Endothelial cell of umbilical vein (primary cell): ENCODE measurements around the gene HK1. TPM values are rescaled to one million over a fixed set of nuclear protein-coding genes. Genes with fewer than 3 reads are reported as not detected.

Source experiments
- BruUV-seq: library from RNA; stranded (reverse); fragments of 400-500 nt; replicated peaks from 2 replicates; lab custom pipeline; 2021; lab: Mats Ljungman, UMichigan
- CTCF ChIA-PET: fragments of 300-600, 350-600 bp; sonication (Branson Sonifier 250); formaldehyde crosslinking; loops from one replicate; lab custom pipeline; 2021; ENCODE audit warnings: antibody characterized with exemption, inconsistent platforms; lab: Charles Lee
- POLR2A ChIA-PET: fragments of 300-600, 350-600 bp; sonication (Branson Sonifier 250); formaldehyde crosslinking; loops from one replicate; lab custom pipeline; 2021; ENCODE audit warnings: antibody characterized with exemption, inconsistent platforms; lab: Charles Lee
- DNase-seq: peaks from one replicate; pipeline ENCODE4 v3.0.0-alpha.2; 2011; ENCODE audit warnings: low read depth, low spot score
- FAIRE-seq: peaks from 2 replicates; lab custom pipeline; 2011; peaks lifted over from hg19 to GRCh38; lab: Jason Lieb, UNC
- H2AFZ ChIP-seq: 2 replicates; pipeline ENCODE4 v1.6.0; 2012; ENCODE audit warnings: low read depth, low read length, control low read depth, inconsistent platforms
- H3K27ac ChIP-seq: 2 replicates; pipeline ENCODE4 v1.5.1; 2011; ENCODE audit warnings: low read depth, mild to moderate bottlenecking, control low read depth, low read length, moderate library complexity; ENCODE audit not compliant: insufficient read depth
- H3K27me3 ChIP-seq, 2 experiments: 2 replicates each; pipeline versions ENCODE4 v1.6.0 to v1.6.1; 2011; ENCODE audit warnings: low read length in 2 of 2, mixed read lengths in 1 of 2; ENCODE audit not compliant: control insufficient read depth in 2 of 2, insufficient read depth in 2 of 2
- H3K36me3 ChIP-seq, 2 experiments: 2 replicates in 1 of 2; 3 replicates in 1 of 2; pipeline ENCODE4 v1.5.1; 2011; ENCODE audit warnings: low read length in 2 of 2, mild to moderate bottlenecking in 1 of 2, moderate library complexity in 1 of 2; ENCODE audit not compliant: control insufficient read depth in 2 of 2, insufficient read depth in 2 of 2; ENCODE audit errors: extremely low read depth in 1 of 2
- H3K4me1 ChIP-seq: 3 replicates; pipeline ENCODE4 v1.5.1; 2011; ENCODE audit warnings: mild to moderate bottlenecking, low read length; ENCODE audit not compliant: control insufficient read depth, insufficient read depth; ENCODE audit errors: extremely low read depth
- H3K4me2 ChIP-seq: 2 replicates; pipeline ENCODE4 v1.6.1; 2011; ENCODE audit warnings: low read length, control low read depth, mixed read lengths; ENCODE audit not compliant: insufficient read depth
- H3K4me3 ChIP-seq, 3 experiments: fragments of 200-600 bp in 1 of 3; sonication (generic), shearing (Covaris generic) in 1 of 3; replicated peaks in 1 of 3; 2 replicates each; pipeline ENCODE4 v1.5.1; 2011 to 2016; ENCODE audit warnings: control low read depth in 3 of 3, low read length in 3 of 3, mild to moderate bottlenecking in 2 of 3, inconsistent platforms in 1 of 3, low read depth in 1 of 3, moderate library complexity in 1 of 3; ENCODE audit not compliant: insufficient read depth in 1 of 3
- H3K79me2 ChIP-seq: 2 replicates; pipeline ENCODE4 v1.6.0; 2012; ENCODE audit warnings: low read length, inconsistent platforms; ENCODE audit not compliant: control insufficient read depth, insufficient read depth
- H3K9ac ChIP-seq: replicated peaks from 2 replicates; pipeline ENCODE3; 2011; ENCODE audit warnings: low read length, control low read depth; ENCODE audit not compliant: insufficient read depth; ENCODE audit errors: extremely low read depth
- H3K9me1 ChIP-seq: replicated peaks from 3 replicates; pipeline ENCODE4 v1.6.0; 2011; ENCODE audit warnings: mild to moderate bottlenecking, low read length; ENCODE audit not compliant: control insufficient read depth, insufficient read depth; ENCODE audit errors: extremely low read depth
- H3K9me3 ChIP-seq: replicated peaks from 2 replicates; pipeline ENCODE4 v1.5.1; 2012; ENCODE audit warnings: low read length, inconsistent platforms; ENCODE audit not compliant: control insufficient read depth, insufficient read depth
- H4K20me1 ChIP-seq: replicated peaks from 2 replicates; pipeline ENCODE3; 2011; ENCODE audit warnings: mild to moderate bottlenecking, low read length; ENCODE audit not compliant: control insufficient read depth, insufficient read depth; ENCODE audit errors: extremely low read depth
- CTCF ChIP-seq, 2 donors: IDR thresholded peaks; 1 replicate in 1 of 2; 2 replicates in 1 of 2; pipeline ENCODE4 v1.5.1; 2011; ENCODE audit warnings: low read length in 2 of 2, mild to moderate bottlenecking in 2 of 2, moderate library complexity in 2 of 2, control low read depth in 1 of 2, inconsistent platforms in 1 of 2, low read depth in 1 of 2; ENCODE audit not compliant: insufficient read depth in 1 of 2; ENCODE audit errors: extremely low read depth in 1 of 2
- EZH2 ChIP-seq: IDR thresholded peaks from 2 replicates; pipeline ENCODE4 v1.6.1; 2012; ENCODE audit warnings: borderline replicate concordance, low read depth, mild to moderate bottlenecking, moderate library complexity, low read length, inconsistent platforms; ENCODE audit not compliant: severe bottlenecking
- FOS ChIP-seq: IDR thresholded peaks from 2 replicates; pipeline ENCODE4 v1.6.1; 2011; ENCODE audit warnings: mild to moderate bottlenecking, low read length, moderate library complexity, borderline replicate concordance; ENCODE audit not compliant: insufficient read depth
- GATA2 ChIP-seq: IDR thresholded peaks from 2 replicates; pipeline ENCODE4 v1.7.0; 2011; ENCODE audit warnings: low read depth, mild to moderate bottlenecking, moderate library complexity, mixed read lengths, low read length; ENCODE audit not compliant: insufficient read length, insufficient read depth
- JUN ChIP-seq: IDR thresholded peaks from 2 replicates; pipeline ENCODE4 v1.6.1; 2011; ENCODE audit warnings: borderline replicate concordance, low read depth; ENCODE audit not compliant: insufficient read length, insufficient read depth
- MAX ChIP-seq: IDR thresholded peaks from 2 replicates; pipeline ENCODE4 v1.6.1; 2011; ENCODE audit not compliant: insufficient read depth, insufficient read length
- MYC ChIP-seq: IDR thresholded peaks from one replicate; pipeline ENCODE4 v1.6.1; 2011; ENCODE audit warnings: mild to moderate bottlenecking, low read depth, low read length
- POLR2A ChIP-seq: IDR thresholded peaks from 2 replicates; pipeline ENCODE4 v1.6.1; 2012; ENCODE audit warnings: low read depth, mild to moderate bottlenecking, control low read depth, low read length
- POLR2AphosphoS5 ChIP-seq: IDR thresholded peaks from 2 replicates; pipeline ENCODE4 v1.6.1; 2012; ENCODE audit warnings: low read depth, mild to moderate bottlenecking, control low read depth, low read length, moderate library complexity; ENCODE audit not compliant: insufficient read depth
- dilution Hi-C: fragments of 300-500 bp; cut with MboI; formaldehyde crosslinking; loops from one replicate; pipeline ENCODE4 v1.15.0; 2019; ENCODE audit warnings: low sequenced_read_pairs; ENCODE audit not compliant: extremely low pct_ligation_motif_present
- intact Hi-C: fragments of 100-400 bp; cut with micrococcal nuclease; formaldehyde crosslinking; loops from one replicate; pipeline ENCODE4 v1.10.0; 2022
- polyA plus RNA-seq, 4 experiments: library from polyadenylated mRNA; depleted of rRNA in 3 of 4; stranded (reverse) in 3 of 4; unstranded in 1 of 4; fragments of >200 nt; gene quantifications; 2 replicates each; pipeline versions ENCODE4 v1.2.1 to v1.2.3, GENCODE V29; 2011 to 2012; ENCODE audit warnings: missing spikeins in 1 of 4
- total RNA-seq: library from RNA; stranded (reverse); gene quantifications from 2 replicates; pipeline ENCODE4 v1.2.3, GENCODE V29; 2021

The HK1 gene
- total and polyA plus RNA-seq, 2 donors (not counting 3 experiments of a cell fraction or from before 2014, with no cell fraction given) = 50.8 to 121 TPM

GRCh38 chr10:69315100-69315542, 36.8 kb downstream of the HK1 start:
- FAIRE-seq = no peak
- Histone ChIP-seq H3K9ac (no peak overlapping the region), H3K27ac (no peak overlapping the region), H2AFZ (no peak overlapping the region), H3K4me1 (peaks cover 27% of the 10 kb centered on the region), H3K36me3 (no peaks in the 10 kb centered on the region), H3K79me2 (peaks cover 13% of the 10 kb centered on the region), H3K27me3 (no peaks in the 10 kb centered on the region), H3K4me3 (no peak overlapping the region), H3K4me2 (no peak overlapping the region), H4K20me1 (no peaks in the 10 kb centered on the region), H3K9me3 (no peaks in the 10 kb centered on the region), H3K9me1 (no peaks in the 10 kb centered on the region)
- POLR2A ChIA-PET = no interaction called here
- intact Hi-C loops (no loop called here), dilution Hi-C loops (loop anchor here (10.0 kb wide), 1 partner anchor 50 kb away; no protein-coding TSS in a partner anchor)
- TF ChIP-seq GATA2 (no peak), POLR2A (no peak), MAX (no peak), EZH2 (no peak), CTCF (IDR thresholded peaks at IDR 0.05; ENCODE audit: extremely low read depth in 1 of 2, insufficient read depth in 1 of 2, low read depth in 1 of 2, low read length in 2 of 2) (no peak), MYC (no peak), POLR2AphosphoS5 (no peak), FOS (no peak), JUN (no peak)
- BruUV-seq = no TSS peak
- DNase-seq = no peak
- CTCF ChIA-PET = interaction anchor here (0.6 to 1.5 kb wide), 2 partner anchors 22 to 78 kb away, joined by 3 to 4 read pairs; no protein-coding TSS in a partner anchor
